Fibroblast of mammary gland (primary cell): ENCODE results near the gene ADGRG1.
"Not testable (repeated sequence)": the region's sequence is repeated elsewhere in the genome, so short reads cannot be mapped to it uniquely, and the experiment has no call there.

Experiments used
- DNase-seq: peaks from one replicate; pipeline ENCODE4 v3.0.0-alpha.2; 2010; ENCODE audit warnings: low read depth
- H3K4me3 ChIP-seq: 2 replicates; pipeline ENCODE4 v1.5.1; 2011; ENCODE audit warnings: low read depth, mild to moderate bottlenecking, low read length, moderate library complexity; ENCODE audit not compliant: control insufficient read depth
- CTCF ChIP-seq: conservative IDR thresholded peaks from 2 replicates; pipeline ENCODE4 v1.5.1; 2011; ENCODE audit warnings: low read depth, low read length, inconsistent platforms; ENCODE audit not compliant: control insufficient read depth, insufficient read depth

Gene ADGRG1

GRCh38 chr16:57591086-57591869 lies 37.2 kb upstream of the ADGRG1 start:
- peak; percentile 81 for DNase-seq
- no peak overlapping the region for H3K4me3 ChIP-seq
- peak; percentile 95 for TF ChIP-seq CTCF

GRCh38 chr16:57591870-57592485 lies 36.5 kb upstream of the ADGRG1 start:
- no peak for TF ChIP-seq CTCF
- DNase-seq, result no peak
- no peak overlapping the region for H3K4me3 ChIP-seq

- no peak overlapping the region for H3K4me3 ChIP-seq
- no peak for TF ChIP-seq CTCF
- DNase-seq, result no peak
Observed at GRCh38 chr16:57592591-57593003, 35.8 kb upstream of the ADGRG1 start.

GRCh38 chr16:57593021-57593420 lies 35.4 kb upstream of the ADGRG1 start:
- no peak for TF ChIP-seq CTCF
- H3K4me3 ChIP-seq, result no peak overlapping the region
- DNase-seq, result no peak

- TF ChIP-seq CTCF, result no peak
- H3K4me3 ChIP-seq, result no peak overlapping the region
- no peak for DNase-seq
Observed at GRCh38 chr16:57593990-57594389, 34.4 kb upstream of the ADGRG1 start.

- no peak for TF ChIP-seq CTCF
- no peak for DNase-seq
- H3K4me3 ChIP-seq, result no peak overlapping the region
Observed at GRCh38 chr16:57594531-57595031, 33.8 kb upstream of the ADGRG1 start.

GRCh38 chr16:57596234-57596633 lies 32.2 kb upstream of the ADGRG1 start:
- not testable (repeated sequence) for DNase-seq, H3K4me3 ChIP-seq
